HG03108 (cell line): ENCODE measurements around the gene LYSMD4.
"Not testable (repeated sequence)": the region's sequence is repeated elsewhere in the genome, so short reads cannot be mapped to it uniquely, and the experiment has no call there.

Source experiments
- ATAC-seq: cut with Tn5 transposase; IDR thresholded peaks from one replicate; pipeline ENCODE4 v1.9.1; 2021; ENCODE audit warnings: moderate library complexity; ENCODE audit not compliant: unreplicated experiment

LYSMD4 gene

GRCh38 chr15:99733268-99734039, at the start of gene LYSMD4:
Gene LYSMD4, minus strand, starts transcription at chr15:99733437. Its CDS starts 1,438 bp downstream, at chr15:99731999.
- ATAC-seq = peak; percentile 100

GRCh38 chr15:99782029-99782428, 48.8 kb upstream of the LYSMD4 start:
- not testable (repeated sequence) for ATAC-seq

- no peak for ATAC-seq
Observed at GRCh38 chr15:99777144-99777543, 43.9 kb upstream of the LYSMD4 start.

GRCh38 chr15:99764522-99764921, 31.3 kb upstream of the LYSMD4 start:
- ATAC-seq = no peak

- ATAC-seq = no peak
Observed at GRCh38 chr15:99763827-99764226, 30.6 kb upstream of the LYSMD4 start.

- no peak for ATAC-seq
Observed at GRCh38 chr15:99762288-99762687, 29.1 kb upstream of the LYSMD4 start.

- ATAC-seq = peak; percentile 90
Observed at GRCh38 chr15:99755692-99756409, 22.6 kb upstream of the LYSMD4 start.

GRCh38 chr15:99753066-99753465, 19.8 kb upstream of the LYSMD4 start:
- ATAC-seq = no peak

- no peak for ATAC-seq
Observed at GRCh38 chr15:99752556-99752955, 19.3 kb upstream of the LYSMD4 start.

- not testable (repeated sequence) for ATAC-seq
Observed at GRCh38 chr15:99750326-99750725, 17.1 kb upstream of the LYSMD4 start.

GRCh38 chr15:99749386-99749785, 16.1 kb upstream of the LYSMD4 start:
- no peak for ATAC-seq

- ATAC-seq = no peak
Observed at GRCh38 chr15:99745370-99746086, 12.3 kb upstream of the LYSMD4 start.

GRCh38 chr15:99744142-99744541, 10.9 kb upstream of the LYSMD4 start:
- no peak for ATAC-seq

- no peak for ATAC-seq
Observed at GRCh38 chr15:99741835-99742234, 8.6 kb upstream of the LYSMD4 start.

GRCh38 chr15:99738021-99738847, 5.0 kb upstream of the LYSMD4 start:
- no peak for ATAC-seq

GRCh38 chr15:99736702-99737101, 3.5 kb upstream of the LYSMD4 start:
- no peak for ATAC-seq

GRCh38 chr15:99735868-99736267, 2.6 kb upstream of the LYSMD4 start:
- no peak for ATAC-seq

GRCh38 chr15:99734575-99734974, 1.3 kb upstream of the LYSMD4 start:
- no peak for ATAC-seq

GRCh38 chr15:99734040-99734291, 729 bp upstream of the LYSMD4 start:
- ATAC-seq = not testable (repeated sequence)

GRCh38 chr15:99732751-99733267, 428 bp downstream of the LYSMD4 start:
- ATAC-seq = peak; percentile 23
